Stimulated activated CD4-positive, alpha-beta T cell treated with anti-CD3 and anti-CD28 coated beads, Interleukin-1b, Interleukin-23, amount 100 ng/mL, for 48 hours (primary cell): ENCODE measurements around the gene TRAFD1.

ENCODE experiments used
- DNase-seq: peaks from one replicate; pipeline ENCODE4 v3.0.0-alpha.2; 2020

TRAFD1 gene

GRCh38 chr12:112178796-112179195, 53.4 kb downstream of the TRAFD1 start:
- no peak for DNase-seq

- DNase-seq, result no peak
These were observed 54.0 kb downstream of the TRAFD1 start for GRCh38 chr12:112179341-112179740.

GRCh38 chr12:112179916-112180315, 54.6 kb downstream of the TRAFD1 start:
- no peak for DNase-seq

- DNase-seq, result no peak
These were observed 55.1 kb downstream of the TRAFD1 start for GRCh38 chr12:112180422-112180821.

- no peak for DNase-seq
These were observed 57.1 kb downstream of the TRAFD1 start for GRCh38 chr12:112182499-112182898.

- DNase-seq, result peak; percentile 40
These were observed 58.0 kb downstream of the TRAFD1 start for GRCh38 chr12:112183141-112184021.

GRCh38 chr12:112184056-112184887, 58.9 kb downstream of the TRAFD1 start:
- no peak for DNase-seq

GRCh38 chr12:112185093-112185923, 59.9 kb downstream of the TRAFD1 start:
- no peak for DNase-seq

GRCh38 chr12:112188130-112188830, 62.9 kb downstream of the TRAFD1 start:
- no peak for DNase-seq

GRCh38 chr12:112190231-112191025, 65.1 kb downstream of the TRAFD1 start:
- DNase-seq, result no peak

- DNase-seq, result no peak
These were observed 65.8 kb downstream of the TRAFD1 start for GRCh38 chr12:112191201-112191600.

- DNase-seq, result no peak
These were observed 66.5 kb downstream of the TRAFD1 start for GRCh38 chr12:112191840-112192321.

- DNase-seq, result no peak
These were observed 67.1 kb downstream of the TRAFD1 start for GRCh38 chr12:112192475-112192874.

- DNase-seq, result no peak
These were observed 69.4 kb downstream of the TRAFD1 start for GRCh38 chr12:112194601-112195247.

- no peak for DNase-seq
These were observed 71.0 kb downstream of the TRAFD1 start for GRCh38 chr12:112196196-112196875.

- DNase-seq, result peak; percentile 51
These were observed 72.9 kb downstream of the TRAFD1 start for GRCh38 chr12:112198120-112198733.

- no peak for DNase-seq
These were observed 73.8 kb downstream of the TRAFD1 start for GRCh38 chr12:112199136-112199535.
